Effector CD4-positive, alpha-beta T cell (primary cell): Measurements from ENCODE around the gene PLAGL2.

Source experiments
- DNase-seq: peaks from one replicate; pipeline ENCODE4 v3.0.0-alpha.2; 2020

Gene PLAGL2

GRCh38 chr20:32230707-32231106 lies 23.2 kb upstream of the PLAGL2 start:
- no peak for DNase-seq

DNA sequence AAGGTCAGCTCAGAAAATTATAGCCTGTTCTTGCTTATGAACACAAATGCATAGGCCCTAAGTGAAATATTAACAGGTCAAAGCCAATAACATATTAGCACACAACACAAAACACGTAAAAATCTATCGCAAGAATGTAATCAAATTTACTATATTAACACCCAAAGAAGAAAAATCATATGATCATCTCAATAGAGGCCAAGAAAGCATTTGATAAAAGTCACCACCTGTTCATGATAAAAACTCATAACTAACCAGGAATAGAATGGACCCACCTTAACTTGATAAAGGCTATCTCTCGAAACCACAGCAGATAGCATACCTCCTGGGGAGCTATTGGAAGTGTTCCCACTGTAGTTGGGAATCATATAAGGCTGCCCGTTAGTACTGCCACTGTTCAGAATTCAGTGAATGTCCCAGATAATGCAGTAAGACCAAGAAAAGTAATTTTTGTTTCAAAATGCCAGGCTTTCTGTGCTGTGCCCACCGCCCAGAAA lies 21.8 kb upstream of the PLAGL2 start:
- no peak for DNase-seq

DNA sequence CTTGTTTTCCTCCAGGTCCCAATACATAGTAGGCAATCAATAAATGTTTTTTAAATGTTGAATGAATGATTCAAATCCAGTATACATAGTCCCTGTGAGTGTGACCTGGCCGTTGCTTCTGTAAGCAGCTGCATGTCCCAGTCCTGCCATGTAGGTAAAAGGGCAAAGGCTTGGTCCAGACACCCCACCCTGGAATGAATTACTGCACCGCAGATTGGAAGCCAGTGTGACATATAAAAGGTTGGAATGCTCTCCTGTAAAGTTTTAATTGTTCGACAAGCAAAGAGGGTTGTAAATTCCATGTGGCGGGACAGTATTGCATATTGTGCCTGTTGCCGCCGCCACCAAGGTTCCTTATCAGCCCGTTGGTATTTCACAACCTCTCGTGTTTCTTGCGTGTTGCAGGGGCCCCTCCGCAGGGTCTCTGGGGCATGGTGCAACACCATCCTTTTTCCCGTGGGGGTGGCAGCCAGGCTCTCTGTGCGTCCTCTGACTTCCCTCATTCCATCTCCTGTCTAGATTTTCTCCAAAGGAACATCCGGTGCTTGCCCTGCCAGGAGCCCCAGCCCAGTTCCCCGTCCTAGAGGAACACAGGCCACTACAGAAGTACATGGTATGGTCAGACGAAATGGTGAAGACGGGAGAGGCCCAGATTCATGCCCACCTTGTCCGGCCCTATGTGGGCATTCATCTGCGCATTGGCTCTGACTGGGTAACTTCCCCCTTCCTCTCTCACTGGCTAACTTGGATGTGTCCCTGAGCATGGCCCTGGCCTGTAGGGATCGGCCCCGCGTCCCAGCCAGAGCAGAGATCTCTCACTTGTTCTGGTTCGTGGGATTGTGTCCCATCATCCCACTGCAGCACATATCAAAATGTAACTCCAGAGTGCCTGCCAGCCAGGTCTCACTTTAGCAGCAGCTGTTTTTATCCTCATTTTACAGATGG lies 20.5 kb upstream of the PLAGL2 start:
- DNase-seq: no peak

DNA sequence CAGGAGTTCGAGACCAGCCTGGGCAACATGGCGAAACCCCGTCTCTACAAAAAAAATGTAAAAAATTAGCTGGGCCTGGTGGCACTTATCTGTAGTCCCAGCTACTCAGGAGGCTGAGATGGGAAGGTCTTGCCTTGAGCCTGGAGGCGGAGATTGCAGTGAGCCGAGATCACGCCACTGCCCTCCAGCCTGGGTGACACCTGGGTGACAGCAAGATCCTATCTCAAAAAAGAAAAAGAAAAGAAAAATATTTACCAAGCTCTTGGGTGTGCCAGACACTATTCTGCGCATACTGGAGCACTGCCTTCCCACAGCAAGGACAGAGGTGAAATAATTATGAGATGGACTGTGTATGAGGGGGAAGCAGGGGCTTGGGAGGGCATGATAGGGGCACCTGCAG lies 19.8 kb upstream of the PLAGL2 start:
- no peak for DNase-seq

GRCh38 chr20:32226391-32226790 lies 18.8 kb upstream of the PLAGL2 start:
- DNase-seq: no peak

DNA sequence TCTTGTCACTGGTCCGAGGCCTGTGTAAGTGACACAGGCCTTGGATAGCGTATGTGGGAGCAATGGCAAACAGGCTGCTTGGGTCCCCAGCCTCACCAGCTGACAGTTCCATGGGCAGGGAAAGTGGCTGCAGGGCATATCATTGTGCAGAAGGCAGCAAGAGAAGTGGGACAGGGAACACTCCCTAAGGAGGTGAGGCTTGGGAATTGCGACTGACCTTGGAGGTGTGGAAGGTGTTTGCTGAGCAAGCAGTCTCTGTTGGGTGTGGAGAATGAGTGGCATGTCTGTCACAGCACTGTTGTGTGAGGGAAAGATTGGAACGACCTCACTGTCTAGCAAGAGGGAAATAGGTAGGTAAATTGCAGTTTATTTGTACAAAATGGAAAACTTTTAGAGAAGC lies 16.9 kb upstream of the PLAGL2 start:
- DNase-seq: no peak

GRCh38 chr20:32218156-32218900 lies 10.8 kb upstream of the PLAGL2 start:
- no peak for DNase-seq

DNA sequence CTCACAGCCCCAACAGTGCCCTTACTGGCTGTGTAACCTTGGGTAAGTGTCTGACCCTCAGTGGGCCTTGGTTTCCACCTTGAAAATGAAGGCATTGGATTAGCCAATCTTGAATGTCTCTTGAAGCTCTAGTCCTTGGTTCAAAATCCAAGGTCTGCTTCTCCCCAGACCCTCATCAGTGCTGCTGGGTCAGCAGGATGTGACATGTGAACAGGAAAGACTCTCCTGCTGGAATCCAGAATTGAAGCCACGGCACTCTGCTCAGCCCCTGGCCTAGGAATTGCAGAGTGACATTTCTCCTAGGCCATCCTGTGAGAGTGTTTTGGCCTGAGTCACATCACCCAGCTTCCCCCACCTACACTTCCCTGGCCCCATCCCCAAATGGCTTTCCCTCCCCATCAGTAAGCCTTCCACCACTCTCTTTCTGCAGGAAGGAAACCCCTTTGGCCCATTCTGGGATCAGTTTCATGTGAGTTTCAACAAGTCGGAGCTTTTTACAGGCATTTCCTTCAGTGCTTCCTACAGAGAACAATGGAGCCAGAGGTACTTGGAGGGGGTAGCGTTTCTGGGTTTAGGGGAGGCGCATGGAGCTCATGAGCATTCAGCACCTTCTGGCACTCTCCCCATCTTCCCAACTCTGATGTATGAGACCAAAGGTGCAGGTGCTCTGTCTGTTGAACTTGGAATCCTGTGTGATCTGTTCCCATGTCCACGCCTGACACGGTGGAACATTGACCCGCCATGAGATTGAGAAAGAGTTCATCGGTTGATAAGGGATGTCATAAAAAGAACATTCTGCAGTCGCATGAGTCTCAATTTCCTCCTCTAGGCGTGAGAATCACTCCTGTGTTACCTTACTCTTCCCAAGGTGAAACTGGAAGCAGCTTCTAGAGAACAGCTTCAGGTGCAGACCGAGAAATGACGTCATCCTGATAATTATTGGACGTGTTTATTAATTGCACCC lies 8.9 kb upstream of the PLAGL2 start:
- no peak for DNase-seq

GRCh38 chr20:32215729-32216128 lies 8.2 kb upstream of the PLAGL2 start:
- no peak for DNase-seq

- DNase-seq: no peak
Measured at GRCh38 chr20:32215147-32215546, 7.6 kb upstream of the PLAGL2 start.

DNA sequence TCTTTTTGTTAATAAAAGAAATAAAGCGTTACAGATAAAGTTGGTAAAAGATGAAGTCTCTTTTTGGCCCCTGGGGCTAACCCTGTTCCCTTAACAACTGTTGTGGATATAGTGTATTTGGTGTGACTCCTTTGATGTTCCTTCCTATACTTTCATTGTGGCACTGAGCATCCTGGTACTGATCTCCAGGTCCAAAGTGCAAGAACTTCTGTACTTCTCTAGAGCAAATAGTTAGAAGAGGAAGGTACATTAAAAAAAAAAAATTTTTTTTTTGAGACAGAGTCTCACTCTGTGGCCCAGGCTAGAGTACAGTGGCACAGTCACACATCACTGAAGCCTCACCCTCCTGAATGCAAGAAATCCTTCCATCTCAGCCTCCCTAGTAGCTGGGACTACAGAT lies 6.3 kb upstream of the PLAGL2 start:
- DNase-seq: no peak

DNA sequence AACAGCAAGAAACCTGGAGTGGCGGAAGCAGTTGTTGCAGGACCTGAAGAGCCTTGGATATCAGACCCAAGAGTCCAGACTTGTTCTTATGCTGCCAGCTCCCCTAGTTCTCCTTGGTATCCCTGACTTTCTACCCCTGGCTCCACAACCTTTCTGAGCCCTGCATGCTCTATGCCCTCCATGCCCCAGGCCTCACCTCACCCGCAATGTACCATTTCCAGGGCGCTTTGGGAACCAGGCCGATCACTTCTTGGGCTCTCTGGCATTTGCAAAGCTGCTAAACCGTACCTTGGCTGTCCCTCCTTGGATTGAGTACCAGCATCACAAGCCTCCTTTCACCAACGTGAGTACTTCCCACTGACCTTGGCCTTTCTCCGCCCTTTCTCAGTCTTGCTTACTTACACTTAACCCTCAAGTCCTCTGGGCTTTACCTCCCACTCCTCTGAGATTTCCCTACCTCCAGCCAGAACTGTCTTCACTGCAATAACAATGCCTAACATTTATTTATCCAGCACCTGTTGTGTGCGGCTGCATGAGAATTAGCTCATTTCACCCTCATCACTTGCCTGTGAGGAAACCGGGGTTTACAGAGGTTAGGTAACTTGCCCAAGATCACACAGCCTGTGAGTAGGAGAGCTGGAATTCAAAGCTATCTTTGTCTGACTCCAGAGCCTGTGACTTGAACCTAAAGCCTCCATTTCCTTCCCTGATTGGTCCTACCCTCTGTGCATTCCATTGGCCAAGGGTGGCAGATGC lies 2.5 kb upstream of the PLAGL2 start:
- no peak for DNase-seq

DNA sequence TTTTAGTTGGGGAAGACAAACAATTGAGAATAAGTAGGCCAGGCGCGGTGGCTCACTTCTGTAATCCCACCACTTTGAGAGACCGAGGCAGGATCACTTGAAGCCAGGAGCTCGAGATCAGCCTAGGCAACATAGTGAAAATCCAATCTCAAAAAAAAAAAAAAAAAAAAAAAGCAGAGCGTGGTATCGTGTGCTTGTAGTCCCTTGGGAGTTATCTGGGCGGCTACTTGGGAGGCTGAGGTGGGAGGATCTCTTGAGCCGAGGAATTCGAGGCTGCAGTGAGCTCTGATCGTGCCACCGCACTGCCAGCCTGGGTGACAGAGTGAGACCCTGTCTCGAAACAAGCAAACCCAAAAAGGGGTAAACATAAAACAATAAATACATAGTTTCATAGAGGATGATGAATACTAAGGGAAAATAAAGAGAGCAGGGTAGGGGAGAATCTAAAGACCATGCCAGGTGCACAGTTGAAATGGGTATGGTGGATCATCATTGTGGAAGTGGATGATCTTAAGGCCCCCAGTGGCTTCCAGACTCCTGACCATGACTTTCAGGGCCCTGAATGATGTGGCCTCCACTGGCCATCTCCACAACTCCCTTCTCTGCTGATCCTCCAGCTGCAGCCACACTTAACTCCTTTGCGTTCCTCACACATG lies 1.1 kb upstream of the PLAGL2 start:
- DNase-seq: no peak

DNA sequence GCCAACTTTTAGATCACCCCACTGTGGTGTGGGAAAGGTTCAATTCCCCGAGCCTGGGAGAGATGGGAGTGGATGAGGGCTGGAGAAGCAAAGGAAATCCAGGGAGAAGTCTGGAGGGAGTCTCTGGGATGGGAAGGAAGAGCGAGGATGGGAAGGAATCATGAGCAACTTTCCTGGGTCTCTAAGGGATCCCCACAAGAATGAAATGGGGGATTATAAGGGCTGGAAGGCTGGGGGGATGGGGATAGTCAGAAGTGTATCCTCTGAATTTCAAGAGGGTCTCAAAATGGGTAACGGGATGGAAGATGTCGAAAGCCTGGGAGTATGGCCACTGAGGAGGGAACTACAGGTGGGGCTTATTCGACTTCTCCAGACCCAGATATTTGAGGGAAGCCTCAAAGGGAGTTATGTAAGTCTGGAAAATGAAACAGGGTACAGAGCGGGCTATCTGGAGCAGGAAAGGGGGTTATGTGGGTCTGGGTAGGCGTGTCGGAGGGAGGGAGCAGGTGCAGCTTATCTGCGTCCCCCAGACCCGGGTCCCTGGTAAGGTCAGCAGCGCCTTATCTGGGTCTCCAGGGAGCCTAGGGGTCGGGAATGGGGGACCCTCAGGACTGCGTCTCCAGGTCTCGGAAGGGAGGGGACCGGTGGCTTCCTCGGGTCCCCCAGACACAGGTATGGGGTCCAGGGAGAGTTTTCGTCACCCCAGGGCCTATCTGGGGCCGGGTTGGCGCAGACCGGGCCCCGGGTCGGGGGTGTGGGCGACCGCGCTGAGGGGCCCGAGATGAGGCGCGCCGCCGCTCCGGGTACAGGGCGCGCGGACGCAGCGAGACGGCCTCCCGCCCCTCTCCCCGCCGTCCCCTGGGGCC lies 550 bp downstream of the PLAGL2 start:
- DNase-seq: no peak

GRCh38 chr20:32205843-32206759 lies 1.4 kb downstream of the PLAGL2 start:
- no peak for DNase-seq

GRCh38 chr20:32205110-32205842 lies 2.3 kb downstream of the PLAGL2 start:
- no peak for DNase-seq

GRCh38 chr20:32204205-32205109 lies 3.1 kb downstream of the PLAGL2 start:
- no peak for DNase-seq
